Upper lobe of right lung (tissue), 1 donor: ENCODE data around the gene TNXB. TPM values are rescaled to one million over a fixed set of nuclear protein-coding genes. Genes with fewer than 3 reads are reported as not detected.

Experiments
- ATAC-seq: fragments of 200-7000 bp; cut with Tn5 transposase; one replicate; pipeline ENCODE4 v1.9.1; 2020; ENCODE audit warnings: mild to moderate bottlenecking, moderate library complexity
- DNase-seq: peaks from one replicate; pipeline ENCODE4 v3.0.0-alpha.2; 2020
- H3K27ac ChIP-seq: fragments of 200-600 bp; one replicate; pipeline ENCODE4 v1.8.0; 2022
- H3K27me3 ChIP-seq: fragments of 200-600 bp; one replicate; pipeline ENCODE4 v1.8.0; 2022; ENCODE audit warnings: mild to moderate bottlenecking
- H3K36me3 ChIP-seq: fragments of 200-600 bp; one replicate; pipeline ENCODE4 v1.8.0; 2022
- H3K4me1 ChIP-seq: fragments of 200-600 bp; one replicate; pipeline ENCODE4 v1.8.0; 2022
- H3K4me3 ChIP-seq: fragments of 200-600 bp; one replicate; pipeline ENCODE4 v1.8.0; 2022; ENCODE audit warnings: mild to moderate bottlenecking
- H3K9me3 ChIP-seq: fragments of 200-600 bp; one replicate; pipeline ENCODE4 v1.8.0; 2022
- CTCF ChIP-seq: fragments of 200-600 bp; IDR thresholded peaks from one replicate; pipeline ENCODE4 v1.8.0; 2022; ENCODE audit warnings: antibody characterized with exemption
- intact Hi-C: fragments of 100-400 bp; cut with DNase I; formaldehyde crosslinking; loops from one replicate; pipeline ENCODE4 v1.11.0; 2022
- total RNA-seq: library from RNA; stranded (reverse); fragmentation: NEBNext Ultra II Directional; extraction: Animal tissue kit (Norgen Biotek cat#: 25700); gene quantifications from one replicate; pipeline ENCODE4 v1.2.1, GENCODE V29; 2021
- donor health status: DM: no; HTN: yes; CAD: no; lungs with severe emphysema.

The TNXB gene
- total RNA-seq, 1 donor from 2014 or later, result 162 TPM

GRCh38 chr6:32086661-32087573, 22.2 kb downstream of the TNXB start:
- Histone ChIP-seq H3K27ac (peak overlapping the region; percentile 65), H3K4me3 (no peak overlapping the region), H3K27me3 (no peaks in the 10 kb centered on the region), H3K9me3 (no peaks in the 10 kb centered on the region), H3K36me3 (peaks cover 28% of the 10 kb centered on the region), H3K4me1 (peaks cover 30% of the 10 kb centered on the region)
- DNase-seq, result no peak
- intact Hi-C loops, result no loop called here
- TF ChIP-seq CTCF, result no peak
- ATAC-seq, result peak; percentile 16

GRCh38 chr6:32085759-32086459, 23.2 kb downstream of the TNXB start:
- H3K27ac ChIP-seq, result peak overlapping the region; percentile 65
- H3K4me3 ChIP-seq, result no peak overlapping the region
- peaks cover 24% of the 10 kb centered on the region for H3K4me1 ChIP-seq
- no peak for ATAC-seq
- no peak for TF ChIP-seq CTCF
- H3K9me3 ChIP-seq, result no peaks in the 10 kb centered on the region
- DNase-seq, result no peak
- no peaks in the 10 kb centered on the region for H3K27me3 ChIP-seq
- peaks cover 23% of the 10 kb centered on the region for H3K36me3 ChIP-seq
- intact Hi-C loops, result no loop called here

- Histone ChIP-seq H3K27me3 (no peaks in the 10 kb centered on the region), H3K4me1 (peaks cover 24% of the 10 kb centered on the region), H3K36me3 (peaks cover 22% of the 10 kb centered on the region), H3K9me3 (no peaks in the 10 kb centered on the region), H3K27ac (no peak overlapping the region), H3K4me3 (no peak overlapping the region)
- TF ChIP-seq CTCF, result no peak
- intact Hi-C loops, result no loop called here
- DNase-seq (no peak), ATAC-seq (no peak)
These were observed 24.4 kb downstream of the TNXB start for GRCh38 chr6:32084780-32085179.

- H3K4me3 ChIP-seq, result no peak overlapping the region
- intact Hi-C loops, result no loop called here
- peaks cover 24% of the 10 kb centered on the region for H3K4me1 ChIP-seq
- H3K36me3 ChIP-seq, result peaks cover 24% of the 10 kb centered on the region
- H3K27ac ChIP-seq, result no peak overlapping the region
- H3K27me3 ChIP-seq, result no peaks in the 10 kb centered on the region
- ATAC-seq (no peak), DNase-seq (no peak)
- no peak for TF ChIP-seq CTCF
- H3K9me3 ChIP-seq, result no peaks in the 10 kb centered on the region
These were observed 25.0 kb downstream of the TNXB start for GRCh38 chr6:32083812-32084768.

GRCh38 chr6:32082935-32083334, 26.2 kb downstream of the TNXB start:
- peak; percentile 16 for ATAC-seq
- no peak for DNase-seq
- no peak for TF ChIP-seq CTCF
- Histone ChIP-seq H3K4me3 (no peak overlapping the region), H3K4me1 (peaks cover 22% of the 10 kb centered on the region), H3K27ac (no peak overlapping the region), H3K9me3 (no peaks in the 10 kb centered on the region), H3K27me3 (no peaks in the 10 kb centered on the region), H3K36me3 (peaks cover 32% of the 10 kb centered on the region)
- intact Hi-C loops, result no loop called here
